Transverse colon (tissue), 4 donors: ENCODE data around the gene SNX15. TPM values are rescaled to one million over a fixed set of nuclear protein-coding genes. Genes with fewer than 3 reads are reported as not detected.

Experiments used
- DNase-seq: peaks from one replicate; pipeline ENCODE4 v3.0.0-alpha.2; 2019
- H3K27ac ChIP-seq, 4 donors: fragments of 200-600 bp; sonication (generic); 2 replicates each; pipeline ENCODE4 v1.5.1; 2016 to 2018; ENCODE audit warnings: inconsistent platforms in 4 of 4
- H3K27me3 ChIP-seq: fragments of 200-600 bp; sonication (generic); 2 replicates; pipeline ENCODE4 v1.5.1; 2017; ENCODE audit warnings: inconsistent platforms
- H3K36me3 ChIP-seq, 4 donors: fragments of 200-600 bp; sonication (generic); 2 replicates each; pipeline ENCODE4 v1.5.1; 2017 to 2019; ENCODE audit warnings: inconsistent platforms in 4 of 4
- H3K4me1 ChIP-seq, 4 donors: fragments of 200-600 bp; sonication (generic); 2 replicates each; pipeline ENCODE4 v1.5.1; 2017 to 2020; ENCODE audit warnings: inconsistent platforms in 4 of 4
- H3K4me3 ChIP-seq, 4 donors: fragments of 200-600 bp; sonication (generic); 1 replicate in 1 of 4; 2 replicates in 3 of 4; pipeline versions ENCODE4 v1.5.1 to v1.6.1; 2017 to 2019; ENCODE audit warnings: inconsistent platforms in 4 of 4
- H3K9me3 ChIP-seq, 2 donors: fragments of 200-600 bp; sonication (generic); 2 replicates each; pipeline ENCODE4 v1.5.1; 2017 to 2019; ENCODE audit warnings: inconsistent platforms in 2 of 2
- EP300 ChIP-seq: sonication (generic); formaldehyde crosslinking; IDR thresholded peaks from one replicate; pipeline ENCODE4 v1.6.1; 2017; ENCODE audit warnings: antibody characterized with exemption, low read depth
- POLR2A ChIP-seq: fragments of 450-650 bp; IDR thresholded peaks from one replicate; pipeline ENCODE4 v1.6.1; 2016; ENCODE audit warnings: antibody characterized with exemption, mild to moderate bottlenecking, moderate library complexity
- POLR2AphosphoS5 ChIP-seq, 3 donors: sonication (generic); formaldehyde crosslinking; IDR thresholded peaks; one replicate each; pipeline ENCODE4 v1.6.1; 2016; ENCODE audit warnings: antibody characterized with exemption in 3 of 3
- WGBS, 2 donors: methylation state at CpG; one replicate each; pipeline ENCODE4 v1.1.5; 2018; ENCODE audit warnings: low coverage in 1 of 2; 5-methylcytosine and 5-hydroxymethylcytosine counted together
- in situ Hi-C, 4 donors: fragments of 200-750 bp; cut with MboI; loops; one replicate each; pipeline versions ENCODE4 v1.15.0 to v1.15.1; 2017; ENCODE audit warnings: low sequenced_read_pairs in 3 of 4, low pct_ligation_motif_present in 1 of 4, low pct_unique_long_range_greater_than_20kb in 1 of 4
- intact Hi-C: fragments of 100-400 bp; cut with DNase I; formaldehyde crosslinking; loops from one replicate; pipeline ENCODE4 v1.15.1; 2023; ENCODE audit warnings: low total_unique reads
- total RNA-seq, 4 donors: library from RNA; depleted of rRNA; stranded (reverse); fragments of >200 nt; gene quantifications; one replicate each; pipeline ENCODE4 v1.1.0, GENCODE V29; 2016
- TF ChIP-seq, protein P1 (sequence below), 5 experiments: fragments of 200-600 bp in 3 of 5; fragments of 450-650 bp in 2 of 5; sonication (generic) in 3 of 5; IDR thresholded peaks; 1 replicate in 2 of 5; 2 replicates in 3 of 5; pipeline ENCODE4 v1.5.1; 2016 to 2017; ENCODE audit warnings: antibody characterized with exemption in 5 of 5, inconsistent platforms in 3 of 5, mild to moderate bottlenecking in 2 of 5, moderate library complexity in 1 of 5

SNX15 gene
- total RNA-seq, 4 donors from 2014 or later: 1.9 to 53.3 (median 35.9) TPM

DNA sequence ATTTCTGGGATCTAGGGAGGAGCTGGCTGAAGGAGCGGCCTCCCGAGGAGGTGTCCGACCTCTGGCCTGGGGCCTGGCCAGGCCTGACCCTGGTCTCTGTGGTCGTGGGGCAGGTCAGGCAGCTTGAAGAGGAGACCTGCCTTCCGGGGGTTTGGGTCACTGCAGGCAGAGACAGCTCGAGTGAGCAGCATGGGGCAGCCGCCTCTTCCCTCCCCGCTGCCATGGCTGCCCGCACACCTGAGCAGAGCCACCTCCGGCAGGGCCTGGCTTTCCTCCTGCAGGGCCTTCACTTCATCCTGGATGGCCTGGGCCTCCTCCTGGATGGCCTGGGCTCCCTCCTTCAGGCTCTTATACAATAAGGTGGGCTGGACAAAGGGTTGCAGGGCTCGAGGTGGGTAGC is 39.1 kb downstream of the SNX15 start:
- intact Hi-C loops: no loop called here
- no peak for DNase-seq
- Histone ChIP-seq H3K27ac (no peak overlapping the region), H3K36me3 (no peaks in the 10 kb centered on the region), H3K27me3 (no peaks in the 10 kb centered on the region), H3K4me1 (no peaks in the 10 kb centered on the region), H3K9me3 (no peaks in the 10 kb centered on the region), H3K4me3 (no peak overlapping the region)
- 78% methylated on average over 10 of the region's 11 CpGs; no CpG with 5 or more reads in 1 of the 2 donors for WGBS, 2 donors
- in situ Hi-C loops: no loop called here
- TF ChIP-seq EP300 (no peak), POLR2AphosphoS5 (IDR thresholded peaks at IDR 0.05) (no peak), POLR2A (no peak)
- TF ChIP-seq, protein P1, sequence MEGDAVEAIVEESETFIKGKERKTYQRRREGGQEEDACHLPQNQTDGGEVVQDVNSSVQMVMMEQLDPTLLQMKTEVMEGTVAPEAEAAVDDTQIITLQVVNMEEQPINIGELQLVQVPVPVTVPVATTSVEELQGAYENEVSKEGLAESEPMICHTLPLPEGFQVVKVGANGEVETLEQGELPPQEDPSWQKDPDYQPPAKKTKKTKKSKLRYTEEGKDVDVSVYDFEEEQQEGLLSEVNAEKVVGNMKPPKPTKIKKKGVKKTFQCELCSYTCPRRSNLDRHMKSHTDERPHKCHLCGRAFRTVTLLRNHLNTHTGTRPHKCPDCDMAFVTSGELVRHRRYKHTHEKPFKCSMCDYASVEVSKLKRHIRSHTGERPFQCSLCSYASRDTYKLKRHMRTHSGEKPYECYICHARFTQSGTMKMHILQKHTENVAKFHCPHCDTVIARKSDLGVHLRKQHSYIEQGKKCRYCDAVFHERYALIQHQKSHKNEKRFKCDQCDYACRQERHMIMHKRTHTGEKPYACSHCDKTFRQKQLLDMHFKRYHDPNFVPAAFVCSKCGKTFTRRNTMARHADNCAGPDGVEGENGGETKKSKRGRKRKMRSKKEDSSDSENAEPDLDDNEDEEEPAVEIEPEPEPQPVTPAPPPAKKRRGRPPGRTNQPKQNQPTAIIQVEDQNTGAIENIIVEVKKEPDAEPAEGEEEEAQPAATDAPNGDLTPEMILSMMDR (IDR thresholded peaks at IDR 0.05): no peak

DNA sequence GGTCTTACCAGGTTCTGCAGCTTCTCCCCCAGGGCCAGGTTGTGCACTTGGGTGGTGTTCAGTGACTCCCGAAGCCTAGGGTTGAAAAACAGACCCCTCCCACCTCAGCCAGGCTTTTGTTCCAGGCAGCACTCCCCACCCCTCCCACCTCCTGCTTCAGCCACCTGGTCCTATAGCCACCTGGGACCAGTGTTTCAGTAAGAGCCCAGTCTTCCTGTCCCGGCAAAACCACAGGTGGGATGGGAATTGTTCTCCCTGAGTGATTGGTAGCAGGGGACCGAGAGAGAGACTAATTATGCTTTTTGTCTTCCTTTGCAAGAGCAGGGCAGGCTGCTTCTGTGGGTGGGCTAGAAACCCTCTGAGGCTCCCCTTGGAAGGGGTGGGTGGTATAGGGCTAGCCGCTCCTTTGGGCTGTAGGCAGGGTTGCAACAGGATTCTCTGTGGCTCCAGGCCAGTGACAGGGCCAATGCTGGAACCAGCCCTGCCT is 39.6 kb downstream of the SNX15 start:
- Histone ChIP-seq H3K27ac (no peak overlapping the region), H3K4me3 (no peak overlapping the region), H3K4me1 (no peaks in the 10 kb centered on the region), H3K27me3 (no peaks in the 10 kb centered on the region), H3K36me3 (no peaks in the 10 kb centered on the region), H3K9me3 (no peaks in the 10 kb centered on the region)
- intact Hi-C loops: no loop called here
- TF ChIP-seq, protein P1 (IDR thresholded peaks at IDR 0.05): no peak
- TF ChIP-seq POLR2A (no peak), EP300 (no peak), POLR2AphosphoS5 (IDR thresholded peaks at IDR 0.05) (no peak)
- no peak for DNase-seq
- in situ Hi-C loops: no loop called here
- 86% methylated on average over 4 of the region's 4 CpGs; no CpG with 5 or more reads in 1 of the 2 donors for WGBS, 2 donors

DNA sequence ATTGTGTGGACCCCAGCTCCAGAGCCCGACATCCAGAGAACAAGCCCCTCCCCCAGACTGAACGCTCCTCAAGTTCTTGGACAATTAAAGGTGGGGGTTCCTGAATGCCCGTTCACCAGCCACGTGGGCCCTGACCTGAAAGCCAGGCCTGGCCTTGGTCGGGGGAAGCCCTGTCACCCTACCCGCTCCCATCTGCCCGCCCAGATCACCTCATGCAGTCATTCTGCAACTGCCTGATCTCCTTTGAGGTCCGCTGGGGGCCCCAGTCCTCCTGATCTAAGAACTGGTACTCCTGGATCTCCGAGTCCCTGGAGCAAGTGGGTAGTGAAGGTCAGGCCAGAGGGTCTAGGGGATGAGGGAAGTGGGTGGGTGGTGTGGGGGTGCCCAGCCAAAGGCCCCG is 40.2 kb downstream of the SNX15 start:
- TF ChIP-seq POLR2A: no peak
- TF ChIP-seq POLR2AphosphoS5 (IDR thresholded peaks at IDR 0.05): no peak
- TF ChIP-seq, protein P1 (IDR thresholded peaks at IDR 0.05): no peak
- no peak for TF ChIP-seq EP300
- no peak for DNase-seq
- Histone ChIP-seq H3K36me3 (no peaks in the 10 kb centered on the region), H3K4me1 (no peaks in the 10 kb centered on the region), H3K27me3 (no peaks in the 10 kb centered on the region), H3K4me3 (no peak overlapping the region), H3K9me3 (no peaks in the 10 kb centered on the region), H3K27ac (no peak overlapping the region)
- intact Hi-C loops: no loop called here
- in situ Hi-C loops: no loop called here
- 76% methylated on average over 9 of the region's 10 CpGs; no CpG with 5 or more reads in 1 of the 2 donors for WGBS, 2 donors

DNA sequence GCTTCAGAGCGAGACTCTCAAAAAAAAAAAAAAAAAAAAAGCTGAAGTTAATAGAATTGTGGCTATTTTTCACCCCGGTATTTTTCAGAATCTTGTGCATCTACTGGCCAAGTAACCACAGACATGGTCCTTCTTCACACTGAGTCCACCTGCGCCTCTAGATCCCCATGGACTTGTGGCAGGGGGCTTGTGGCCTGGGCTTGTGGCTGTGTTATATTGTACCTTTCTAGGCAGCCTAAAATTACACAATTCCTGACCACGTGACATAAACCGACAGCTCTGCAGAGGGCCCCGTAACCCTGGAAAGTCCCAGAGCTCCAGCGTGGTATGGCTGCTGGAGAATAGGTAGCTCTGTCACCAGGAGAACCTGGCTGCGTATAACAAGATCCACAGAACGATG is 42.0 kb downstream of the SNX15 start:
- intact Hi-C loops (no loop called here), in situ Hi-C loops (no loop called here)
- no peak for DNase-seq
- no peaks in the 10 kb centered on the region for H3K36me3 ChIP-seq
- H3K9me3 ChIP-seq: no peaks in the 10 kb centered on the region
- H3K27me3 ChIP-seq: no peaks in the 10 kb centered on the region
- 42% methylated on average over 9 of the region's 9 CpGs; no CpG with 5 or more reads in 1 of the 2 donors for WGBS, 2 donors
- H3K27ac ChIP-seq: no peak overlapping the region
- TF ChIP-seq POLR2AphosphoS5 (IDR thresholded peaks at IDR 0.05): no peak
- TF ChIP-seq EP300: no peak
- no peaks in the 10 kb centered on the region for H3K4me1 ChIP-seq
- no peak overlapping the region for H3K4me3 ChIP-seq
